OCI-M1 (cell line): ENCODE data around the gene APC.
"Not testable (repeated sequence)": the region's sequence is repeated elsewhere in the genome, so short reads cannot be mapped to it uniquely, and the experiment has no call there.

Experiments
- DNase-seq: peaks from one replicate; lab custom pipeline; 2025; lab: John Stamatoyannopoulos, UW

APC gene

DNA sequence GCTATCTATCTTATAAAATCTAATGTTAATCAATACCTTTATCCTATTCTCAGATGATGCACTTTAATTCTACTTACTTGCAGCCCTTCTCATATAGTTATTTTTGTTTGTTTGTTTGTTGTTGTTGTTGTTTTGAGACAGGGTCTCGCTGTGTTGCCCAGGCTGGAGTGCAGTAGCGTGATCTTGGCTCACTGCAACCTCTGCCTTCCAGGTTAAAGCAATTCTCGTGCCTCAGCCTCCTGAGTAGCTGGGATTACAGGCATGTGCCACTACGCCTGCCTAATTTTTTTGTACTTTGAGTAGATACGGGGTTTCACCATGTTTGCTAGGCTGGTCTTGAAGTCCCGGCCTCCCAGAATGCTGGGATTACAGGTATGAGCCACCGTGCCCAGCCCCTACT, 20.8 kb upstream of the APC start:
- not testable (repeated sequence) for DNase-seq

DNA sequence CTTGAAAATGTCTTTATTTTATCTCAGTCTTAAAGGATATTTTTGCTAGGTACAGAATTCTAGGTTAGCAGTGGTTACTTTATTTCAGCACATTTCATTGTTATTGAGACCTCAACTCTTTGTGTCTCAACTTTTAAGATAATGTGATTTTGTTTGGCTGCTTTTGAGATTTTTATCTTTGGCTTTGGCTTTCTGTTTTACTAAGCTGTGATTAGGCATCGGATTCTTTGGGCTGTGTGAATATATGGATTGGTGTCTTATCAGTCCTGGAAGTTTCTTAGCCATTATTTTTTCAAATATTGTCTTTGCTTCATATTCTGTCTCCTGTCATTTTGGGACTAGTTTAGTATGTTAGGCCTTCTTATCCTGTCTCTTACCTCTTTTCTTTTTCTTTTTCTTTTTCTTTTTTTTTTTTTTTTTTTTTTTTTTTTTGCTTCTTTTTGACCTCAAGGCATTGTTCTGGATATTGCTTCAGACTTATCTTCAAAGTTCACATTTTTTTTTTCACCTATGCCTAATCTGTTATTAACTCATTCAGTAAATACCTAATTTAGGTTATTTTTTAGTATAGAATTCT, 20.1 kb upstream of the APC start:
- DNase-seq: no peak

DNA sequence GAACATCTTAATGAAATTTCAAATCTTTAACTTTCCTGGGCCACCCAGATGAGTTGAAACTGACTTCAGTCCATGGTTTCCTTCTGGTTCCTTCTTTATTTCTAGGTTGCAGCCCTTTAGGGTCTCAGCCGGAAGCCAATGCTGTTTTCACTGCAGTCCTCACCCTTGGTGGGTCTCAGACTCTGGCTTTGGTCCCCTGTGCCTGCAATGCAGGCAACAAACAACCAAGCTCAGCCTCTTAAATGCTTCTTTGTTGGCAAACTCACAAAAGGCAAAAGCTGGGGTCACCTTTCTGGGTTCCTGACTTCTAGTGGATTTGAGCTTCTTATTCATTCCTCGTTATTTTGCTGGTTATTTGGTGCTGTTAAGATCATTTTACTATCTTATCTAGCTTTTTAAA, 19.3 kb upstream of the APC start:
- no peak for DNase-seq

DNA sequence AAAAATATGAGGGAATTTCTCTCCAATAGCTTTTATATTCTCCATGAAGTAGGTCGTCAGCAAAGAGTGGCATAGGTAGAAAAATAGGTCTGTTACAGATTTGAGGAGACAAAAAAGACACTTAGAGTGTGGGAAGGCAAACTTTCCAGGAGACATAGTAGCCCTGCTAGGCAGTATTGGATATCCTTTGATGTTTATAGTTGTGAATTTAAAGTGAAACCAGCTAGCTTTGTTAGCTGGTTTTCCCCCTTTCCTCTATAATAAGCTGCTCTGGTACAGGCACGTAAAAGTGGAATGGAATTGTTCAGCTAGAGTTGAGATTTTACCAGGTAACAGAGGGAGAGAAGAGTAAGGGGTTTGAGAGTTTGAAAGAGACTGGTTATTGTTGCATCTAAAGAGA, 17.1 kb upstream of the APC start:
- no peak for DNase-seq

DNA sequence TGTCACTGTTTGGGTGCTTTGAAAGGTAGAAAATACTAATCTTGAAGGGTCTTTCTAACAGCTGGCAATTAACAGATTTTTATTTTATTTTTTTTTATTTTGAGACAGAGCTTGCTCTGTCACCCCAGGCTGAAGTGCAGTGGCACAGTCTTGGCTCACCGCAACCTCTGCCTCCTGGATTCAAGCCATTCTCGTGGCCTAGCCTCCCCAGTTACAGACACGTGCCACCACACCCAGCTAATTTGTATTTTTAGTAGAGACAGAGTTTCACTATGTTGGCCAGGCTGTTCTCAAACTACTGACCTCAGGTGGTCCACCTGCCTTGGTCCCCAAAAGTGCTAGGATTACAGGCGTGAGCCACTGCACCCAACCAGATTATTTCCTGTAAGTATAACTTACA, 12.8 kb upstream of the APC start:
- DNase-seq: no peak

DNA sequence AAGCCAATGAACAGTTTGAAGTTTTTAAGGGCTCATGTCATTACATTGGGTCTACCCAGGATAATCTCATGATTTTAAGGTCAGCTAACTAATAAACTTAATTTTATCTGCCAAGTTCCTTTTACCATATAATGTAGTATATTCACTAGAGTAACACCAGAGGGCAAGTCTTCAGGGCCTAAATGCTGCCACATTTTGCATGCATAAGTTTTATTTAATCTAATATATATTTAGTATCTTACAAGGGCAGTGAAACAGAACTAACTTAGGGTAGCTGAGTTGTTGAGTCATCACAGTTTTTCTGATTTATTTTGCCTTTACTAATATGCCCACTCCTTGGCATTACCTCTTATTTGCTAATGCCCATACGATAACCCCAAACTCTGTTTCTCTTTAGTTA, 8.1 kb upstream of the APC start:
- DNase-seq: no peak

DNA sequence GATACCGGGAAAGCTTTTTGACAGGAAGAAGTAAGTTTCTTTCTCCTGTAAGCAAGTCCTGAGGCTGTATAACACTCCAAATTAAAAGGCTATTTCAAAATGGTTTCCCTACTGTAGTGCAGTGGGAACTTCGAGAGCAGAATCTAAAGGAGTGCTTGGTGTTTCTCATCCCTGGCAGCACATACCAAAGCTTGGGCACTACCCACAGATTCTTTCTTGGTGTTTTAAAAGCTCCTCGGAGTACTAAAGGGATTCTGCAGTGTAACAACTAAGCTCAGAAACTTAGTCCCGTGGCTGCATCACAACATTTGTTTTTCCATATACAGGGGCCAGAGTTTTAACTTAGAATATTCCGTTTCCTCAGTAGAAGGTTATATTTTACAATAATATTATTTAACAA, 5.6 kb upstream of the APC start:
- no peak for DNase-seq

DNA sequence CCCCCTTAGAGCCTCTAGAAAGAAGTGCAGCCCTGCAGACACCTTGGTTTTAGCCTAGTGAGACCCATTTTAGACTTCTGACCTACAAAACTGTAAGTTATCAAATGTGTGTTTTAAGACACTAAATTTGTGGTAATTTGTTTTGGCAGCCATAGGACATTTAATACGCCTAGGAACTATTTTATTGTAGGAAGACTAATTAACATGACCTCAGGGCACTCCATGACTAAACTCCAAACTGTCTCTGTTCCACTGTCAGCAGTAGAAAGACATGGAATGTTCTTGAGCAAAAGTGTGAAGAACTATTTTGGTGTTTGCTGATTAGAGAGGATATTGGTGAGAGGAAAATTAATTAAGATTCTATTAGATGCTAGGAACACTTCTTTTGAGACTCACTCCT, 4.1 kb upstream of the APC start:
- no peak for DNase-seq

DNA sequence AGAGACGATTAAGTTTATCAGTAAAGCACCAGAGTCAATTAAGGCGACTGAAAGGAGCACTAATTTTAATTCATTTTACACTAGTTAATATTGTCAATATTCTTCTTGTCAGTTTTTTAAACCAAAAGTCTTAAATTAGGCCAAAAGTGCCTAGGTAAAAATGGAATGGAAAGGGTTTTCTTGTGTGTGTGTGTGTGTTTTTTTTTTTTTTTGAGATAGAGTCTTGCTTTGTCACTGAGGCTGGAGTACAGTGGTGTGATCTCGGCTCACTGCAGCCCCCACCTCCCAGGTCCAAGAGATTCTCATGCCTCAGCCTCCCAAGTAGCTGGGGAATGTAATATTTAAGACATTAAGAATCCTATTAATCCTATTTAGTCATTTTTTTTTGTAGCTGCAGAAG, 3.1 kb upstream of the APC start:
- no peak for DNase-seq

DNA sequence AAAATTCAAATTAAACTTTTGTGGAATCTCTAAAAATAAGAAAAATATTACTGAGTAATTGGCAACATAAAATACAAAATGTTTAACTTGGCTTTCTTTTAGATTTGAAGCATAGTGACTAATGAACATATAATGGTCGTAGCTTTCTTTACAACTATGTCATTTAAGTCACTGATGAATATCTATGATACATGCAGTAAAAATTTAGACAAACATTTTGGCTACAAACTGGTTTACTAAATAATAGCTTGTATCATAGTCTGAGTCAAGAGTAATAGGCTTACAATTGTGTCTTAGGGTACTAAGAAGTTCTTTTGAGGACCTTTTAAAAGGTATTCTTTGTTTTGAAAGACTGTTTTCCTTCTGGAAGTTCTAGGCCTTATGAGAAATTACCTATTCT, 2.0 kb upstream of the APC start:
- no peak for DNase-seq

DNA sequence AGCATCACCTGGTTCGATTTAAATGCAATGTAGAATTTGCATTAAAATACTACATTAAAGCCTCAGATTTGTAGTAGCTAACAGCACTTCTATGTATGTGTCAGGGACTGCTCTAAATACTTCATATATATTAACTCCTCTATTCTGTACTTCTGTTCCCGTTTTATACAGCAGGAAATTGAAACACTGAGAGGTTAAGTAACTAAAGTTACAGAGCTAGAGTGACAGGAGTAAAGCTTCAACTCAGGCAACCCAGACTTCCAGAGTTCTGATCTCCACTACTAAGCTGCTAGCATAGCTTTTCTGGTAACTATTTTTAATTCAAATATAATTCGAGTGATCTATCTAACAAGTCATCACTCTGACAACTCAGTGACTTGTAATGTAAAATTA, 619 bp upstream of the APC start:
- peak; percentile 64 for DNase-seq

DNA sequence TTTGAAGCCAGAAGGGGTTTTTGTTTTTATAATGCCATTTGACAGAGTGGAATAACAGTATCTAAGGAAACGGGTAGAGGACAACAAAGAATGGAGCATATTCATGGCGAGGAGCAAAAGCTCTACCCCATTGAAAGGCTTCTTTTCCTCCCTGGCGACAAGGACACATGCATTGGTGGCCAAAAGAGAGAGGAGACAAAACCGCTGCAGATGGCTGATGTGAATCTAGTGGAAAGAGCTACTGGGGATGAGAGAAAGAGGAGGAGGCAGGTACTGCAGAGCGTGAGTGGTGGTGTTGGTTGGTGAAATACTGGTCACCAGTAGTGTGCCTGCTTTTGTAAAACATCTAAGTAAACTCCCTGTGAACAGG, 491 bp downstream of the APC start:
- peak; percentile 66 for DNase-seq

DNA sequence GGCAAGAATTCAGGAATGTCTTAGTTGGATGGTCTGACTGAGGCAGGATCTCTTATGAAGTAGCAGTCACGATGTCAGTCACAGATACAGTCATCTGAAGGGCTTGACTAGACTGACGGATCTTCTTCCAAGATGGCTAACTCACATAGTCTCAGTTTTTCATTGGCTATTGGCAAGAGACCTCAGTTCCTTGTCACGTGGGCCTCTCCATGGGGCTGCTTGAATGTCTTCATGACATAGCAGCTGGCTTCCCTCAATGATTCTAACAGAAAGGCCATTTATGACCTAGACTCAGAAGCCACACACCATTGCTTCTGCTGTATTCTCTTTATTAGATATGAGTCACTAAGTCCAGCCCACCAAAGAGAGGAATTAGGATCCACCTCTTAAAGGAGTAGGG, 4.7 kb downstream of the APC start:
- peak; percentile 50 for DNase-seq

DNA sequence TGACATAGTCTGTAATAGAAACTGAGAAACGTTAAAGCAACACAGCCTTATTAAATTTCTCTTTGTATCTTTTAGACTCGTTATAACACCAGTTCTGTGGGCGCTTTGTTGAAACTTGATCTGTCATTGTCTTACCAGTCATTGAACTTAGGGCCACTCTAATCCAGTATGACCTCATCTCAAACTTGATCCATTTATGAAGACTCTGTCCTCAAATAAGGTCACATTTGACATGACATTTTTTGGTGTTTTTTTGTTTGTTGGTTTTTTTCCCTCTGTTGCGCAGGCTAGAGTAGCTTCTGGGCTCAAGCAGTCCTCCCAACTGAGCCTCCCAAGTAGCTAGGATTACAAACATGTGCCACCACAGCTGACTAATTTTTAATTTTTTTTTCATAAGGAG, 5.9 kb downstream of the APC start:
- no peak for DNase-seq

DNA sequence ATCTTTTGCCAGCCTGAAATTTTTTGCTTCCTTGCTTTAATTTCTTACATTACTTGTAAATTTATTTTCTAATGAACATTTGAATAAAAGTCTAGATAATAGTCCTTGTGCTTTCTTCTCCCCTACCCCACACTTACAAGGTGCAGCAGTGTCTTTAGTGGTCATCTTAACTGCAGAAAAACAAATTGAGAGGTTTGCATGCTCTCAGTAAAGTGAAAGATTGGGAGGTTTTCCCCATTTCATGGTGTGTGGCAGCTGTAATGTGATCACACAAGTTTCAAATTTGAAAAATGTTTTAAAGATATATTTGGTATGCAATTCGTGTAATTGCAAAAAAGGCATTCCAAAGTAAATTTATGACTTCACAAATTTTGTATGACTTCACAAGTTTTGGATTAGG, 14.7 kb downstream of the APC start:
- DNase-seq: no peak

DNA sequence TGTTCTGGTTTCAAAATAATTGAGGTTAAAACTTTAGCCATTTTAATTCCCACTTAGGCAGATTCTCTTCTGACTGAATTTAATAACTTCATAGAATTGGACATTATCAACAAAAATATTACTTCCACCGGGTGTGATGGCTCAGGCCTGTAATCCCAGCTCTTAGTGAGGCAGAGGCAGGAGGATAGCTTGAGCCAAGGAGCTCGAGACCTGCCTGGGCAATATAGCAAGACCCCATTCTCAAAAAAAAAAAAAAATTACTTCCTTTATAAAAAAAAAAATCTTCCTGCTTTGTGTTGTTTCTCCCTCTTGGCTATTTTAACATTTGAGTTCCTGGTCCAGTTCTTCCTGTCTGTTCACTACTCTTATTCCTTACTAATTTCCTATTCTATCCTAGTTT, 18.0 kb downstream of the APC start:
- no peak for DNase-seq

DNA sequence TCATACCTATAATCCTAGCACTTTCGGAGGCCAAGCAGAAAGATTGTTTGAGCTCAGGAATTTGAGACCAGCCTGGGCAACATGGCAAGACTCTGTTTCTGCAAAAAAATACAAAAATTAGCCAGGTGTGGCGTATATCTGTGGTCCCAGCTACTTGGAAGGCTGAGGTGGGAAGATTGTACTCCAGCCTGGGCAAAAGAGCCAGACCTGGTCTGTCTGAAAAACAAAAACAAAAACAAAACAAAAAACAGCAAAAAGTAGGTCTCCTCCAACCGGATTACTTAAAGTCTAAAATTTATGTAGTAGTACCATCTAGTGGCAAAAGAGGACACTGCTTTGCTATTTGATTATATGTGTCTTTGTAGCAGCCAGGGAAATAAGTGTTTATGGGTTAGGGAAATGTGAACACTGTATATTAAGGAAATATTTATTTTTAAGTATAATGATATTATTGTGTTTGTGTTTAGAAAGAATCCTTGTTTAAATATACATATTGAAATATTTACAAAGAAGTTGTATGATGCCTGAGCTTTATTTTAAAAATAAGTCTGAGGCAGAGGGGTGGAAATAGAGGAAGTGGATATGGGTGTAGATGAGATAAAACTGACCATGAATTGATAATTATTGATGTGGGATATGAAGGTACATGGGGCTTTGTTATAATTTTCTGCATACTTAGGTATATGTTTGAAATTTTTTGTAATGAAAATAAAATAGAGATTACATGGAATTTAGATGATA, 20.0 kb downstream of the APC start:
- DNase-seq: peak; percentile 86

DNA sequence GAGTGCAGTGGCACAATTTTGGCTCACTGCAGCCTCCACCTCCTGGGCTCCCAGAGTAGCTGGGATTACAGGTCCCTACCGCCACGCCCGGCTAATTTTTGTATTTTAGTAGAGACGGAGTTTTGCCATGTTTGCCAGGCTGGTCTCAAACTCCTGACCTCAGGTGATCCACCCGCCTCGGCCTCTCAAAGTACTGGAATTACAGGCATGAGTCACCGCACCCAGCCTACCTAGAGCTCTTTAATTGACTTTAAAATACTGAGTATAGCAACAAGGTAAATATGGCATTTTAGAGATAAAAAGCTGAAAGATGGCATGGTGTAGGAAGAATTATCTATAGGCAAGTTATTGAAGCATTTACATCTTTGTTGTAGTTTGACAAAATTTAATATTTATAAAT, 21.0 kb downstream of the APC start:
- no peak for DNase-seq

DNA sequence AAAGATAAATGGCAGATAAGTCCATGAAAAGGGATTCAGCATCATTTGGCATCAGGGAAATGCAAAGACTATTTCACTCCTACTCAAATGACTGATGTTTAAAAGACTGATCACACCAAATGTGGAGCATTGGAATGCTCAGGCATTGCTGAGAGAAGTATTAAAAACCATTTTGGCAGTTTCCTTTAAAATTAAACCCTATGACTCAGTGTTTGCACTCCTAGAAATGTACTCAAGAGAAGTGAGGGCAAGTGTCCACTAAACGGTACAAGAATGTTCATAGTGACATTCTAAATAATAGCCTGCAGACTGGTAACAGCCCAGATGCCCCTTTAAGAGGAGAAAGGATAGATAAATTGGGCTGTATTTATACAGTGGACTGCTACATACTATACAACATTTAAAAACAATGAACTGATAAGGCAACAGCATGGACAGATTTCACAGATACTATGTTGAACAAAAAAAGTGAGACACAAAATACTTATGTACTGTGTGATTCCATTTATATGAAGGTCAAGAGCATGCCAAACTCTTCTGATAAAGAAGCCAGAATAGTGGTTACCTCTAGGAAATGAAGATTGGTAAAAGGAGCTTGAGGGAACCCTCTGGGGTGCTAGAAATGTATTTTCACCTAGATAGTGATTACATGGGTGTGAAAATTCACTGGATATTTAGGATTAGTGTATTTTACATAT, 24.6 kb downstream of the APC start:
- no peak for DNase-seq

DNA sequence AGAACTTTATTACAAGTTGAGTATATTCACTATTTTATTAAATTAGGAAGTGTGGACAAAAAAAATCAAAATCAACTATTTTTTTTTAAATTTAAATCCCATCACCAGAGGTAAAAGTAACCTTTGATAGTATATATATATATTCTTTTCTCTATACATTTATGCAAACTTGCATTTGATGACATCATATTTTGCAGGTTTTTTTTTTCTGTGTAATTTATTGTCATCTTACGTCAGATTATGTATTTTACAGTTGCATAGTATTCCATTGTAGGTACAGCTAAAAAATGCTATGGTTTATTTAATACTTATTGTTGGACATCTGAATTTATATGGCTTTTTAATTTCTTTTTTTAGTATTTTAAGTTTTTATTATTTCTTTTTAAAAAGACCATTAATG, 25.5 kb downstream of the APC start:
- no peak for DNase-seq

DNA sequence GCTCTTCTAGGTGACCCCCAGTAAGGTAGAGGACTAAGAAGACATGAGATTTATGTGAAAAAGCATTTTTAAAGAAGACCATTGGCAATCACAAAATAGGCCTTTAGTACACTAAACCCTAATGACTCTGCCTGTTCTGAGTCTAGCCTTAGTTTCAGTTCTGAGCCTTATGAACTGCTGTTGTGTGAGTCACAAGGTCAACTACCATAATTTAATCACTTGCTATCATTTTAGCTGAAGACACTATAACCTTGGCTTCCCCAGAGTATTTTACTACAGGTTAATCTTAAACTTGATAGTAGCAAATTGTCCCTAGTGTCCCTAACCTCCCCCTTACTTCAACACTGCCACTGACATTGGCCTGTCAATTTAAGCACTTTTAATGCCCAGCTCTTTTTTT, 34.4 kb downstream of the APC start:
- no peak for DNase-seq

DNA sequence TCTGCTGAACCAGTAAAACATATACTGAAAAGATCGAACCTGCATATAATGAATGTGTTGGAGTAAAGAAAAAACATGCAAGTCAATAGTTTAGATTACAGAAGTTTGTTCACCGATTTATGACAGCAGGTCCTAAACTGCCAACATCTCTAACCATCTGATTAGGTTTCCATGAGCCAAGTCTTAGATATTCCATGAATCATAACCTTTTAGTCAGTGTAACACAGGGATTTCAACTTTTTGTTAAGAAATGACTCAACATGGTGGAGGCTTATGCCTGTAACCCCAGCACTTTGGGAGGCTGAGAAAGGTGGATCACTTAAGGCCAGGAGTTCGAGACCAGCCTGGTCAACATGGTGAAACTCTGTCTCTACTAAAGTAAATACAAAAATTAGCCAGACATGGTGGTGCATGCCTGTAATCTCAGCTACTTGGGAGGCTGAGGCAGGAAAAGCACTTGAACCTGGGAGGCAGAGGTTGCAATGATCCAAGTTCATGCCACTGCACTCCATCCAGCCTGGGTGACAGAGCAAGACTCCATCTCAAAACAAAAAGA, 38.7 kb downstream of the APC start:
- no peak for DNase-seq

DNA sequence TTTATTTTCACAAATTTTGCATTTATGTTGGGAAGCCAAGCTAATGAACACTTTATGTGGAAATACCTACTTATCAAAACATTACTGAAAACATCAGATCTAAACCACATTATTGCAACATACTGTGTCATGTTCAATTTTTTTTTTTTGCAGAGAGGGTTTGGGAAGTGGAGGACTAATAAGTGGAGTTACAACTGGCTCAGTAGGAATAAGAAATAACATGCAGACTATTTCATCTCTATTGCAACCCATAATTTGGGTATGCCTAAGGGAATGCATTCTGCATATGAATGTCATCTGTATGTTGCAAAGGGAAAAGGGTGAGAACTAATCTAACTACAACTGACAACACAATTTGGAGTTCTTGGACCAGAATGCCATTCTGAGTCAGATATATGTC, 41.8 kb downstream of the APC start:
- peak; percentile 16 for DNase-seq
